Tibial nerve (tissue), 4 donors: ENCODE results near the gene ITGA1.

ENCODE experiments used
- CTCF ChIP-seq, 5 experiments: fragments of 200-600 bp in 3 of 5; fragments of 450-650 bp in 2 of 5; sonication (generic) in 3 of 5; IDR thresholded peaks; one replicate each; pipeline ENCODE4 v1.5.1; 2016 to 2019; ENCODE audit warnings: antibody characterized with exemption in 5 of 5, mild to moderate bottlenecking in 3 of 5, moderate library complexity in 2 of 5
- EP300 ChIP-seq, 2 donors: sonication (generic); formaldehyde crosslinking; IDR thresholded peaks; one replicate each; pipeline ENCODE4 v1.6.1; 2017; ENCODE audit warnings: antibody characterized with exemption in 2 of 2, mild to moderate bottlenecking in 1 of 2
- POLR2A ChIP-seq, 2 donors: fragments of 450-650 bp; IDR thresholded peaks; one replicate each; pipeline ENCODE4 v1.6.1; 2017; ENCODE audit warnings: antibody characterized with exemption in 2 of 2, mild to moderate bottlenecking in 2 of 2, moderate library complexity in 2 of 2

GRCh38 chr5:52947208-52947607, 159.5 kb downstream of the ITGA1 start:
- no peak for TF ChIP-seq EP300 (IDR thresholded peaks at IDR 0.05)
- no peak for TF ChIP-seq CTCF (IDR thresholded peaks at IDR 0.05)
- no peak for TF ChIP-seq POLR2A (IDR thresholded peaks at IDR 0.05)
